K562 (cell line): ENCODE measurements around the gene FOSL1. TPM values are rescaled to one million over a fixed set of nuclear protein-coding genes. Genes with fewer than 3 reads are reported as not detected.

Source experiments
- ARID3B ChIP-seq: fragments of 250-450 bp; sonication (Bioruptor Pico); IDR thresholded peaks from 2 replicates; pipeline ENCODE4 v1.4.0; 2020; ENCODE audit warnings: borderline replicate concordance
- ELF4 ChIP-seq: fragments of 450-650 bp; formaldehyde crosslinking; IDR thresholded peaks from 2 replicates; pipeline ENCODE4 v1.4.0; 2022; ENCODE audit warnings: missing genetic modification characterization
- ESRRB ChIP-seq: fragments of 250-450 bp; sonication (Bioruptor Pico); IDR thresholded peaks from 2 replicates; pipeline ENCODE4 v1.5.0; 2020; ENCODE audit warnings: mild to moderate bottlenecking, moderate library complexity, borderline replicate concordance
- GTF2A2 ChIP-seq: IDR thresholded peaks from 2 replicates; pipeline ENCODE4 v1.6.1; 2016; ENCODE audit warnings: mild to moderate bottlenecking, missing genetic modification characterization, missing compliant biosample characterization
- LCOR ChIP-seq: sonication (generic); formaldehyde crosslinking; IDR thresholded peaks from 2 replicates; pipeline ENCODE4 v1.8.0; 2022; ENCODE audit warnings: mild to moderate bottlenecking, missing genetic modification reagents
- MEF2A ChIP-seq: IDR thresholded peaks from 2 replicates; pipeline ENCODE4 v1.6.1; 2011; ENCODE audit warnings: low read depth, mild to moderate bottlenecking, low read length, moderate library complexity; ENCODE audit not compliant: control insufficient read depth
- MEIS2 ChIP-seq: fragments of 450-650 bp; IDR thresholded peaks from 2 replicates; pipeline ENCODE4 v1.6.1; 2014; ENCODE audit warnings: mild to moderate bottlenecking; ENCODE audit not compliant: partially characterized antibody
- MYC ChIP-seq, 2 experiments: fragments of 250-450 bp in 1 of 2; sonication (Bioruptor Pico) in 1 of 2; IDR thresholded peaks; 2 replicates each; pipeline versions ENCODE4 v1.5.1 to v1.6.1; 2012 to 2021; ENCODE audit warnings: low read depth in 2 of 2, borderline replicate concordance in 1 of 2, improper control_type of control experiment in 1 of 2, low read length in 1 of 2, mild to moderate bottlenecking in 1 of 2, moderate library complexity in 1 of 2
- RBM22 ChIP-seq: fragments of 200-400 bp; formaldehyde crosslinking; IDR thresholded peaks from 2 replicates; pipeline ENCODE4 v1.6.1; 2018; ENCODE audit warnings: low read length, low read depth; ENCODE audit not compliant: poor library complexity, severe bottlenecking
- RBM39 ChIP-seq: fragments of 200-400 bp; formaldehyde crosslinking; optimal IDR thresholded peaks from 2 replicates; pipeline ENCODE3; 2018; ENCODE audit warnings: low read depth, low read length
- RFX7 ChIP-seq: fragments of 250-450 bp; sonication (Bioruptor Pico); IDR thresholded peaks from 2 replicates; pipeline ENCODE4 v1.5.1; 2021; ENCODE audit warnings: mild to moderate bottlenecking
- SMAD2 ChIP-seq: fragments of 150-350 bp; IDR thresholded peaks from 2 replicates; pipeline ENCODE4 v1.6.1; 2014; ENCODE audit warnings: low read depth, mild to moderate bottlenecking, low read length
- SMARCC2 ChIP-seq: fragments of 450-650 bp; IDR thresholded peaks from 2 replicates; pipeline ENCODE4 v1.6.1; 2017; ENCODE audit warnings: antibody characterized with exemption, moderate library complexity, mild to moderate bottlenecking, low read depth
- TCFL5 ChIP-seq: fragments of 250-450 bp; sonication (Bioruptor Pico); conservative IDR thresholded peaks from 2 replicates; pipeline ENCODE4 v1.6.1; 2021; ENCODE audit warnings: mild to moderate bottlenecking, moderate library complexity, matching md5 sums
- XRCC3 ChIP-seq: fragments of 450-650 bp; IDR thresholded peaks from 2 replicates; pipeline ENCODE4 v1.6.1; 2017; ENCODE audit warnings: mild to moderate bottlenecking, moderate library complexity
- ZNF695 ChIP-seq: fragments of 450-650 bp; formaldehyde crosslinking; IDR thresholded peaks from 2 replicates; pipeline ENCODE4 v1.4.0; 2020; ENCODE audit warnings: mild to moderate bottlenecking, moderate library complexity
- polyA plus RNA-seq, 8 experiments: library from polyadenylated mRNA; depleted of rRNA in 4 of 8; stranded (reverse) in 5 of 8; unstranded in 3 of 8; fragments of >200 nt; fragmentation: Nextera tagmentation in 2 of 8; fragmentation: Illumina TruSeq in 1 of 8; extraction: Ambion mirVana in 2 of 8; extraction: Trizol in 1 of 8; gene quantifications; 2 replicates each; pipeline versions ENCODE4 v1.2.1 to v1.2.3, GENCODE V29; 2011 to 2014; ENCODE audit warnings: inconsistent platforms in 1 of 8, missing spikeins in 1 of 8
- total RNA-seq, 7 experiments: library from RNA; depleted of rRNA in 6 of 7; stranded (reverse); fragments of >200 nt in 6 of 7; fragmentation: Illumina TruSeq in 2 of 7; extraction: Trizol in 2 of 7; gene quantifications; 2 replicates each; pipeline versions ENCODE4 v1.2.1 to v1.2.3, GENCODE V29; 2011 to 2021; ENCODE audit warnings: low replicate concordance in 1 of 7
- TF ChIP-seq, protein P1 (sequence below): fragments of 250-450 bp; sonication (Bioruptor Pico); IDR thresholded peaks from 2 replicates; pipeline ENCODE4 v1.4.0; 2020; ENCODE audit warnings: mild to moderate bottlenecking, moderate library complexity
- TF ChIP-seq, protein P2 (sequence below): fragments of 450-650 bp; formaldehyde crosslinking; IDR thresholded peaks from 2 replicates; pipeline ENCODE4 v1.4.0; 2022; ENCODE audit warnings: missing genetic modification characterization
- TF ChIP-seq, protein P3 (sequence below): conservative IDR thresholded peaks from 2 replicates; pipeline ENCODE4 v1.6.1; 2011; ENCODE audit warnings: low read depth, mild to moderate bottlenecking, low read length; ENCODE audit not compliant: control insufficient read depth
- TF ChIP-seq, protein P4 (sequence below), 2 experiments: fragments of 450-650 bp; IDR thresholded peaks; 2 replicates each; pipeline ENCODE4 v1.6.1; 2016

FOSL1 gene
- total and polyA plus RNA-seq, 9 of the 15 experiments (the other 6 are each of a cell fraction or from before 2014, with no cell fraction given): 3.5 to 39.6 (median 10.0) TPM

- TF ChIP-seq ARID3B (CRISPR knock-in tag): no peak
- TF ChIP-seq, protein P1, sequence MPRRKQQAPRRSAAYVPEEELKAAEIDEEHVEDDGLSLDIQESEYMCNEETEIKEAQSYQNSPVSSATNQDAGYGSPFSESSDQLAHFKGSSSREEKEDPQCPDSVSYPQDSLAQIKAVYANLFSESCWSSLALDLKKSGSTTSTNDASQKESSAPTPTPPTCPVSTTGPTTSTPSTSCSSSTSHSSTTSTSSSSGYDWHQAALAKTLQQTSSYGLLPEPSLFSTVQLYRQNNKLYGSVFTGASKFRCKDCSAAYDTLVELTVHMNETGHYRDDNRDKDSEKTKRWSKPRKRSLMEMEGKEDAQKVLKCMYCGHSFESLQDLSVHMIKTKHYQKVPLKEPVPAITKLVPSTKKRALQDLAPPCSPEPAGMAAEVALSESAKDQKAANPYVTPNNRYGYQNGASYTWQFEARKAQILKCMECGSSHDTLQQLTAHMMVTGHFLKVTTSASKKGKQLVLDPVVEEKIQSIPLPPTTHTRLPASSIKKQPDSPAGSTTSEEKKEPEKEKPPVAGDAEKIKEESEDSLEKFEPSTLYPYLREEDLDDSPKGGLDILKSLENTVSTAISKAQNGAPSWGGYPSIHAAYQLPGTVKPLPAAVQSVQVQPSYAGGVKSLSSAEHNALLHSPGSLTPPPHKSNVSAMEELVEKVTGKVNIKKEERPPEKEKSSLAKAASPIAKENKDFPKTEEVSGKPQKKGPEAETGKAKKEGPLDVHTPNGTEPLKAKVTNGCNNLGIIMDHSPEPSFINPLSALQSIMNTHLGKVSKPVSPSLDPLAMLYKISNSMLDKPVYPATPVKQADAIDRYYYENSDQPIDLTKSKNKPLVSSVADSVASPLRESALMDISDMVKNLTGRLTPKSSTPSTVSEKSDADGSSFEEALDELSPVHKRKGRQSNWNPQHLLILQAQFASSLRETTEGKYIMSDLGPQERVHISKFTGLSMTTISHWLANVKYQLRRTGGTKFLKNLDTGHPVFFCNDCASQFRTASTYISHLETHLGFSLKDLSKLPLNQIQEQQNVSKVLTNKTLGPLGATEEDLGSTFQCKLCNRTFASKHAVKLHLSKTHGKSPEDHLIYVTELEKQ: no peak
- no peak for TF ChIP-seq SMARCC2
- no peak for TF ChIP-seq SMAD2
- no peak for TF ChIP-seq RBM39
- TF ChIP-seq, protein P2, sequence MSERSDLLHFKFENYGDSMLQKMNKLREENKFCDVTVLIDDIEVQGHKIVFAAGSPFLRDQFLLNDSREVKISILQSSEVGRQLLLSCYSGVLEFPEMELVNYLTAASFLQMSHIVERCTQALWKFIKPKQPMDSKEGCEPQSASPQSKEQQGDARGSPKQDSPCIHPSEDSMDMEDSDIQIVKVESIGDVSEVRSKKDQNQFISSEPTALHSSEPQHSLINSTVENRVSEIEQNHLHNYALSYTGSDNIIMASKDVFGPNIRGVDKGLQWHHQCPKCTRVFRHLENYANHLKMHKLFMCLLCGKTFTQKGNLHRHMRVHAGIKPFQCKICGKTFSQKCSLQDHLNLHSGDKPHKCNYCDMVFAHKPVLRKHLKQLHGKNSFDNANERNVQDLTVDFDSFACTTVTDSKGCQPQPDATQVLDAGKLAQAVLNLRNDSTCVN (CRISPR knock-in tag): no peak
- TF ChIP-seq MEF2A: no peak
- TF ChIP-seq ELF4 (CRISPR knock-in tag): no peak
- TF ChIP-seq ZNF695 (CRISPR knock-in tag): no peak
- TF ChIP-seq, protein P3, sequence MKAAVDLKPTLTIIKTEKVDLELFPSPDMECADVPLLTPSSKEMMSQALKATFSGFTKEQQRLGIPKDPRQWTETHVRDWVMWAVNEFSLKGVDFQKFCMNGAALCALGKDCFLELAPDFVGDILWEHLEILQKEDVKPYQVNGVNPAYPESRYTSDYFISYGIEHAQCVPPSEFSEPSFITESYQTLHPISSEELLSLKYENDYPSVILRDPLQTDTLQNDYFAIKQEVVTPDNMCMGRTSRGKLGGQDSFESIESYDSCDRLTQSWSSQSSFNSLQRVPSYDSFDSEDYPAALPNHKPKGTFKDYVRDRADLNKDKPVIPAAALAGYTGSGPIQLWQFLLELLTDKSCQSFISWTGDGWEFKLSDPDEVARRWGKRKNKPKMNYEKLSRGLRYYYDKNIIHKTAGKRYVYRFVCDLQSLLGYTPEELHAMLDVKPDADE: no peak; the same call in 1 of the 2 replicates
- TF ChIP-seq LCOR (CRISPR knock-in tag): no peak
- no peak for TF ChIP-seq RFX7 (CRISPR knock-in tag)
- TF ChIP-seq MYC (IDR thresholded peaks at IDR 0.05; ENCODE audit: low read depth, low read length): peak; percentile 69
- TF ChIP-seq MYC (CRISPR knock-in tag; IDR thresholded peaks at IDR 0.05; ENCODE audit: borderline replicate concordance, low read depth): peak; percentile 18; the same call in 1 of the 2 replicates
- no peak for TF ChIP-seq TCFL5
- TF ChIP-seq ESRRB (CRISPR knock-in tag): no peak
- no peak for TF ChIP-seq XRCC3
- TF ChIP-seq, protein P4, sequence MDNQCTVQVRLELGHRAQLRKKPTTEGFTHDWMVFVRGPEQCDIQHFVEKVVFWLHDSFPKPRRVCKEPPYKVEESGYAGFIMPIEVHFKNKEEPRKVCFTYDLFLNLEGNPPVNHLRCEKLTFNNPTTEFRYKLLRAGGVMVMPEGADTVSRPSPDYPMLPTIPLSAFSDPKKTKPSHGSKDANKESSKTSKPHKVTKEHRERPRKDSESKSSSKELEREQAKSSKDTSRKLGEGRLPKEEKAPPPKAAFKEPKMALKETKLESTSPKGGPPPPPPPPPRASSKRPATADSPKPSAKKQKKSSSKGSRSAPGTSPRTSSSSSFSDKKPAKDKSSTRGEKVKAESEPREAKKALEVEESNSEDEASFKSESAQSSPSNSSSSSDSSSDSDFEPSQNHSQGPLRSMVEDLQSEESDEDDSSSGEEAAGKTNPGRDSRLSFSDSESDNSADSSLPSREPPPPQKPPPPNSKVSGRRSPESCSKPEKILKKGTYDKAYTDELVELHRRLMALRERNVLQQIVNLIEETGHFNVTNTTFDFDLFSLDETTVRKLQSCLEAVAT (IDR thresholded peaks at IDR 0.05): peak; percentile 40 to 67; a peak in 1 of 4 replicates
- TF ChIP-seq GTF2A2 (tag): no peak
- no peak for TF ChIP-seq MEIS2
- peak; percentile 98 for TF ChIP-seq RBM22
These were observed 42.7 kb downstream of the FOSL1 start (continued) for GRCh38 chr11:65857500-65857852.
